Measurements from ENCODE around the gene RFX7. TPM values are rescaled to one million over a fixed set of nuclear protein-coding genes. Genes with fewer than 3 reads are reported as not detected.

The RFX7 gene
- polyA plus RNA-seq (2011; rRNA removed) (14.9 and 26.3 TPM in 2 replicates), polyA plus RNA-seq (2017; fragmentation: RNase III; extraction: RNeasy Plus Mini Kit Qiagen cat#74134 plus additional on column Dnase treatment) (10.8 to 11.7 TPM (median 11.7 TPM) in 3 replicates), polyA minus RNA-seq (2011; rRNA and poly(A)+ RNA removed) (49.5 and 52.4 TPM in 2 replicates)
- 3.2 and 4.4 TPM in 2 replicates for polyA plus RNA-seq (2012; cell fraction: cytosol; rRNA removed)
- polyA plus RNA-seq (2012; cell fraction: nucleus; rRNA removed) = 4.6 and 6.7 TPM in 2 replicates

GRCh38 chr15:56243163-56244037 is at the start of gene RFX7:
RFX7 (minus strand) TSS chr15:56243879; CDS start chr15:56243285, 594 bp downstream.
- peak within 1 kb of the TSS; percentile 89 for H3K4me3 ChIP-seq
- FAIRE-seq = no peak
- H3K4me2 ChIP-seq = peak within 1 kb of the TSS; percentile 78
- WGBS (ENCODE audit: missing lambda C conversion rate) = under 1% methylated on average over 38 of the region's 85 CpGs
- DNase-seq (ENCODE audit: low read depth in 1 of 2, low spot score in 1 of 2) = peak; percentile 82 to 83
- no peaks in the 10 kb centered on the region for H3K9me3 ChIP-seq
- ChIA-PET CTCF (interaction anchor here (0.8 kb wide), 1 partner anchor 9 kb away, joined by 4 read pairs; no protein-coding TSS in a partner anchor), POLR2A (interaction anchor here (0.5 to 0.6 kb wide), 2 partner anchors 163 to 376 kb away, joined by 3 to 6 read pairs; no protein-coding TSS in a partner anchor)
- TF ChIP-seq MAZ (IDR thresholded peaks at IDR 0.05; ENCODE audit: borderline replicate concordance, low read depth, low read length) (0 out of 2 replicates have a peak, but pooled peaks have one; percentile 42), PHF8 (IDR thresholded peaks at IDR 0.05; ENCODE audit: borderline replicate concordance, low read depth) (peak; percentile 44; the same call in 1 of the 2 replicates), JUN (IDR thresholded peaks at IDR 0.05) (peak in 1 of 2 experiments; percentile 73; a peak in 4 of 5 replicates), POLR2A (IDR thresholded peaks at IDR 0.05; ENCODE audit: low read length) (peak; percentile 65; the same call in 1 of the 2 replicates), EHF (CRISPR knock-in tag; IDR thresholded peaks at IDR 0.05) (no peak), BCL3 (IDR thresholded peaks at IDR 0.05) (peak; percentile 45; the same call in 2 of the 3 replicates)
- peak; percentile 72 to 76 for ATAC-seq
- peaks cover 34% of the 10 kb centered on the region for H3K4me1 ChIP-seq
- H3K27ac ChIP-seq = peak within 1 kb of the TSS; percentile 98 to 99

- ChIA-PET POLR2A (no interaction called here), CTCF (interaction anchor here (1.3 to 2.4 kb wide), 2 partner anchors 8 to 136 kb away, joined by 3 to 8 read pairs; no protein-coding TSS in a partner anchor)
- 72% methylated on average over 5 of the region's 5 CpGs for WGBS (ENCODE audit: missing lambda C conversion rate)
- no peak for FAIRE-seq
- Histone ChIP-seq H3K9me3 (no peaks in the 10 kb centered on the region), H3K4me3 (no peak overlapping the region), H3K4me2 (no peak overlapping the region), H3K4me1 (no peaks in the 10 kb centered on the region), H3K27ac (no peak overlapping the region)
- TF ChIP-seq FOXS1 (CRISPR knock-in tag; IDR thresholded peaks at IDR 0.05) (no peak), MAZ (IDR thresholded peaks at IDR 0.05; ENCODE audit: borderline replicate concordance, low read depth, low read length) (no peak), CHD2 (IDR thresholded peaks at IDR 0.05; ENCODE audit: low read length, partially characterized antibody) (no peak), POLR2AphosphoS2 (conservative IDR thresholded peaks at IDR 0.05; ENCODE audit: low read length) (no peak), FOSL2 (IDR thresholded peaks at IDR 0.05) (no peak), FOSL2 (CRISPR knock-in tag; IDR thresholded peaks at IDR 0.05) (no peak), RAD21 (conservative IDR thresholded peaks at IDR 0.05 in 1 of 2, IDR thresholded peaks at IDR 0.05 in 1 of 2) (no peak), RCOR1 (IDR thresholded peaks at IDR 0.05; ENCODE audit: low read depth, low read length) (no peak), ZC3H11A (IDR thresholded peaks at IDR 0.05) (no peak), RFX5 (IDR thresholded peaks at IDR 0.05) (no peak), EHMT2 (IDR thresholded peaks at IDR 0.05; ENCODE audit: low read depth) (no peak), CHD4 (IDR thresholded peaks at IDR 0.05; ENCODE audit: borderline replicate concordance) (no peak), SREBF2 (IDR thresholded peaks at IDR 0.05) (no peak), ESRRA (IDR thresholded peaks at IDR 0.05; ENCODE audit: borderline replicate concordance, low read length) (no peak), GATA3 (IDR thresholded peaks at IDR 0.05; ENCODE audit: borderline replicate concordance) (no peak), JUN (IDR thresholded peaks at IDR 0.05) (no peak), NR3C1 (IDR thresholded peaks at IDR 0.05) (no peak)
- no peak for DNase-seq (ENCODE audit: low read depth in 1 of 2, low spot score in 1 of 2)
- no peak; a peak in 1 of 6 replicates for ATAC-seq
Observed at GRCh38 chr15:56292546-56293316, 49.1 kb upstream of the RFX7 start.

All from A549 (cell line).